Measurements from ENCODE around the gene OR8D2. TPM values are rescaled to one million over a fixed set of nuclear protein-coding genes. Genes with fewer than 3 reads are reported as not detected.

OR8D2 gene
- total and polyA plus RNA-seq, 2 donors (not counting 1 experiment from before 2014, with no cell fraction given): not detected

DNA sequence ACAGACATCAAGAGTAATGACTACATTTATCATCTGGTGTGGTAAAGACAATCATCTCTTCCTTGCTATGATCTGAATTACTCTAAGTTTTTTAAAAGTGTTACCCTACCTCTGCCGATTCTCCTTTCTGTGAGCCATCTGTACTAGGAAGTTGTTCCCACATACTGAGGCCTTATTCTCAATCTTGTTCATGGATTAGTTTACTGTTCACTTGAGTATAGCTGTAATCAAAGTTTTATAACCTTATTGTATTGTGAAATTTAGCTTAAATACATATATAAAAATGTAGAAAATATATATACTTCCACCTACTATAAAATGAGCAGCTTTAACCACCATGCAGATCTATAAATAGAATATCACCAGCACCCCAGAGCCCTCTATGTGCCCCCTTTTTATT lies 2.4 kb upstream of the OR8D2 start:
- no peak overlapping the region for H3K27ac ChIP-seq (ENCODE audit: insufficient read depth, low read length)
- H3K4me1 ChIP-seq (ENCODE audit: control insufficient read depth, extremely low read depth, insufficient read depth, low read length): no peaks in the 10 kb centered on the region
- TF ChIP-seq CTCF (conservative IDR thresholded peaks at IDR 0.05 in 1 of 2, IDR thresholded peaks at IDR 0.05 in 1 of 2; ENCODE audit: low read depth in 1 of 2, low read length in 2 of 2): no peak
- no peak for TF ChIP-seq EZH2 (IDR thresholded peaks at IDR 0.05; ENCODE audit: low read length, missing control alignments)
- H3K9me3 ChIP-seq (ENCODE audit: control insufficient read depth, insufficient read depth, low read depth, low read length): no peaks in the 10 kb centered on the region
- H3K9ac ChIP-seq (ENCODE audit: insufficient read depth, low read length): no peak overlapping the region
- H3K4me2 ChIP-seq (ENCODE audit: extremely low read depth, insufficient read depth, low read length): no peak overlapping the region
- no peak overlapping the region for H3K4me3 ChIP-seq (replicated peaks in 1 of 4; ENCODE audit: control extremely low read depth in 1 of 4, insufficient read depth in 1 of 4, low read depth in 3 of 4, low read length in 4 of 4)
- no peaks in the 10 kb centered on the region for H3K36me3 ChIP-seq (ENCODE audit: control insufficient read depth, insufficient read depth, low read length)
- no peaks in the 10 kb centered on the region for H3K27me3 ChIP-seq (ENCODE audit: control insufficient read depth, insufficient read depth, low read length)
- no peak overlapping the region for H2AFZ ChIP-seq (ENCODE audit: low read length)
- no peaks in the 10 kb centered on the region for H3K79me2 ChIP-seq (ENCODE audit: control insufficient read depth, insufficient read depth, low read length)
- no peak for DNase-seq (ENCODE audit: low read depth in 2 of 2)
- no peaks in the 10 kb centered on the region for H4K20me1 ChIP-seq (ENCODE audit: control insufficient read depth, extremely low read depth, insufficient read depth, low read length)

DNA sequence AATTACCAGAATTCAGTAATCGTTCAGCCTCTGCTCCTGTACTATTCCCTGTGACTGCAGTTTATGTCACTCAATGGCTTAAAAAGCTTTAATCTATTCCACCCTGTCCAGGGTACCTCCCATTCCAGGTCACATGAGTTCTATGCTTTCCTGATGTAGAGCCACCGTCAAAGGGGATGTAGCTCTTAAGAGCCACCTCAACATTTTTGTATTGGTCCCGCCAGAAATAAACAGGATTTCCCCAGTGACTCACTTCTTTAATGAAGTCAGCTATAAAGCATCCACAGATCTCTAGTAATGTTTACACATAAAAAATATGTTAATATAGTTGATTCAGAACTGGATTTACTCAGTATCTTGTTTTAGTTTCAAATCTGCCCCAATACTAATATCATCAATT lies 4.9 kb downstream of the OR8D2 start:
- Histone ChIP-seq H3K4me2 (ENCODE audit: extremely low read depth, insufficient read depth, low read length) (peak overlapping the region; percentile 13), H2AFZ (ENCODE audit: low read length) (no peak overlapping the region), H3K9ac (ENCODE audit: insufficient read depth, low read length) (no peak overlapping the region), H3K9me3 (ENCODE audit: control insufficient read depth, insufficient read depth, low read depth, low read length) (no peaks in the 10 kb centered on the region), H3K79me2 (ENCODE audit: control insufficient read depth, insufficient read depth, low read length) (no peaks in the 10 kb centered on the region), H3K4me3 (replicated peaks in 1 of 4; ENCODE audit: control extremely low read depth in 1 of 4, insufficient read depth in 1 of 4, low read depth in 3 of 4, low read length in 4 of 4) (no peak overlapping the region), H3K4me1 (ENCODE audit: control insufficient read depth, extremely low read depth, insufficient read depth, low read length) (no peaks in the 10 kb centered on the region), H3K27ac (ENCODE audit: insufficient read depth, low read length) (no peak overlapping the region), H3K27me3 (ENCODE audit: control insufficient read depth, insufficient read depth, low read length) (no peaks in the 10 kb centered on the region), H3K36me3 (ENCODE audit: control insufficient read depth, insufficient read depth, low read length) (no peaks in the 10 kb centered on the region), H4K20me1 (ENCODE audit: control insufficient read depth, extremely low read depth, insufficient read depth, low read length) (no peaks in the 10 kb centered on the region)
- DNase-seq (ENCODE audit: low read depth in 2 of 2): peak; percentile 53 to 66
- TF ChIP-seq CTCF (conservative IDR thresholded peaks at IDR 0.05 in 1 of 2, IDR thresholded peaks at IDR 0.05 in 1 of 2; ENCODE audit: low read depth in 1 of 2, low read length in 2 of 2): no peak
- TF ChIP-seq EZH2 (IDR thresholded peaks at IDR 0.05; ENCODE audit: low read length, missing control alignments): no peak

DNA sequence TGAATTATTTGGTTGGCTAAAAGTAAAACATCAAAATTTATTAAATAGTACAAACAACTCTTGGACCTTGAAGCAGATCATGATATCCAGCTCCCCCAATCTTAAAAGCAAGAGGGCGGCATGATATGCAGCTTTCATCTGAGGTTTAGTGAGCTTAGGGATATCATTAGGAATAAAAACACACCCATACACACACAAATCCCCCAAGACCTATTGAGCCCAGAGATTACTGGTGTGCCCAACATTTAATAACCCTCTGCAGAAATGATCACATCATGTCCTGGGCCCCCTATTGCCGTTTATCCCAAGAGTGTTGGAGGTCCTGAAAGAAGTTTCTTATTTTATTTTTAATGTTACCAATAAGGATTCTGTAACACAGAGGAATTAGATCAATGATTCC lies 6.1 kb downstream of the OR8D2 start, which contains the start of gene OR8D1:
OR8D1 (minus strand) TSS at position 101 of the 400 bp plus-strand sequence. CDS start 3,183 bp downstream, outside the sequence.
- TF ChIP-seq EZH2 (IDR thresholded peaks at IDR 0.05; ENCODE audit: low read length, missing control alignments) (no peak), CTCF (conservative IDR thresholded peaks at IDR 0.05 in 1 of 2, IDR thresholded peaks at IDR 0.05 in 1 of 2; ENCODE audit: low read depth in 1 of 2, low read length in 2 of 2) (no peak)
- Histone ChIP-seq H3K4me2 (ENCODE audit: extremely low read depth, insufficient read depth, low read length) (no peak within 1 kb of the TSS), H3K27me3 (ENCODE audit: control insufficient read depth, insufficient read depth, low read length) (no peaks in the 10 kb centered on the region), H3K79me2 (ENCODE audit: control insufficient read depth, insufficient read depth, low read length) (no peaks in the 10 kb centered on the region), H3K9ac (ENCODE audit: insufficient read depth, low read length) (no peak within 1 kb of the TSS), H3K36me3 (ENCODE audit: control insufficient read depth, insufficient read depth, low read length) (no peaks in the 10 kb centered on the region), H3K4me1 (ENCODE audit: control insufficient read depth, extremely low read depth, insufficient read depth, low read length) (no peaks in the 10 kb centered on the region), H3K9me3 (ENCODE audit: control insufficient read depth, insufficient read depth, low read depth, low read length) (no peaks in the 10 kb centered on the region), H3K4me3 (replicated peaks in 1 of 4; ENCODE audit: control extremely low read depth in 1 of 4, insufficient read depth in 1 of 4, low read depth in 3 of 4, low read length in 4 of 4) (no peak within 1 kb of the TSS), H2AFZ (ENCODE audit: low read length) (no peak within 1 kb of the TSS), H4K20me1 (ENCODE audit: control insufficient read depth, extremely low read depth, insufficient read depth, low read length) (no peaks in the 10 kb centered on the region), H3K27ac (ENCODE audit: insufficient read depth, low read length) (no peak within 1 kb of the TSS)
- no peak for DNase-seq (ENCODE audit: low read depth in 2 of 2)
